Neural progenitor cell (in vitro differentiated cells): Measurements from ENCODE around the gene SFSWAP. TPM values are rescaled to one million over a fixed set of nuclear protein-coding genes. Genes with fewer than 3 reads are reported as not detected.
"Not testable (repeated sequence)": the region's sequence is repeated elsewhere in the genome, so short reads cannot be mapped to it uniquely, and the experiment has no call there.

Source experiments
- DNase-seq: peaks from one replicate; pipeline ENCODE4 v3.0.0-alpha.2; 2016; ENCODE audit warnings: low spot score
- H2AFZ ChIP-seq: fragments of 200-600 bp; sonication (generic); replicated peaks from 2 replicates; pipeline ENCODE4 v1.6.1; 2016; ENCODE audit warnings: antibody characterized with exemption
- H3F3A ChIP-seq: fragments of 200-600 bp; sonication (generic); 2 replicates; pipeline ENCODE4 v1.6.1; 2016; ENCODE audit warnings: antibody characterized with exemption, low read depth
- H3K27ac ChIP-seq: fragments of 200-600 bp; sonication (generic); 2 replicates; pipeline ENCODE4 v1.5.1; 2016; ENCODE audit warnings: mild to moderate bottlenecking
- H3K27me3 ChIP-seq: fragments of 200-600 bp; sonication (generic); 2 replicates; pipeline ENCODE4 v1.6.1; 2016; ENCODE audit warnings: mild to moderate bottlenecking, moderate library complexity
- H3K36me3 ChIP-seq: fragments of 200-600 bp; sonication (generic); 2 replicates; pipeline ENCODE4 v1.5.1; 2016
- H3K4me1 ChIP-seq: fragments of 200-600 bp; sonication (generic); 2 replicates; pipeline ENCODE4 v1.6.1; 2016; ENCODE audit warnings: mixed run types
- H3K4me2 ChIP-seq: fragments of 200-600 bp; sonication (generic); 2 replicates; pipeline ENCODE4 v1.6.1; 2016
- H3K4me3 ChIP-seq: fragments of 200-600 bp; sonication (generic); 2 replicates; pipeline ENCODE4 v1.5.1; 2016
- H3K79me2 ChIP-seq: fragments of 200-600 bp; sonication (generic); 2 replicates; pipeline ENCODE4 v1.6.1; 2016; ENCODE audit warnings: low read depth
- H3K9ac ChIP-seq: fragments of 200-600 bp; sonication (generic); 2 replicates; pipeline ENCODE4 v1.6.1; 2016
- H3K9me3 ChIP-seq: fragments of 200-600 bp; sonication (generic); 2 replicates; pipeline ENCODE4 v1.5.1; 2016; ENCODE audit warnings: low read depth
- H4K20me1 ChIP-seq: fragments of 200-600 bp; sonication (generic); 2 replicates; pipeline ENCODE4 v1.6.1; 2016; ENCODE audit warnings: low read depth
- H3K27ac Mint-ChIP-seq: 3 replicates; pipeline ENCODE4 v1.8.0; 2021; ENCODE audit warnings: mixed read lengths
- H3K27me3 Mint-ChIP-seq: 2 replicates; pipeline ENCODE4 v1.8.0; 2022; ENCODE audit warnings: low read depth, mild to moderate bottlenecking, inconsistent platforms, moderate library complexity, mixed read lengths; ENCODE audit not compliant: insufficient read depth
- H3K36me3 Mint-ChIP-seq: 3 replicates; pipeline ENCODE4 v1.8.0; 2021; ENCODE audit warnings: mixed read lengths
- H3K4me1 Mint-ChIP-seq: 3 replicates; pipeline ENCODE4 v1.8.0; 2021; ENCODE audit warnings: mixed read lengths
- H3K4me3 Mint-ChIP-seq: 3 replicates; pipeline ENCODE4 v1.8.0; 2021; ENCODE audit warnings: mild to moderate bottlenecking, moderate library complexity, mixed read lengths
- H3K9me3 Mint-ChIP-seq: 3 replicates; pipeline ENCODE4 v1.8.0; 2020; ENCODE audit warnings: mixed read lengths
- CTCF ChIP-seq: fragments of 200-600 bp; sonication (generic); IDR thresholded peaks from 2 replicates; pipeline ENCODE4 v1.5.1; 2017; ENCODE audit warnings: antibody characterized with exemption, mild to moderate bottlenecking
- EZH2 ChIP-seq: fragments of 200-600 bp; sonication (generic); IDR thresholded peaks from 2 replicates; pipeline ENCODE4 v1.6.1; 2017; ENCODE audit warnings: antibody characterized with exemption, mild to moderate bottlenecking, moderate library complexity
- EZH2phosphoT487 ChIP-seq: fragments of 200-600 bp; sonication (generic); IDR thresholded peaks from 2 replicates; pipeline ENCODE4 v1.6.1; 2017; ENCODE audit warnings: antibody characterized with exemption
- total RNA-seq: library from RNA; depleted of rRNA; stranded (reverse); fragments of >200 nt; gene quantifications from 2 replicates; pipeline ENCODE4 v1.2.3, GENCODE V29; 2015; ENCODE audit warnings: low replicate concordance

The SFSWAP gene
- total RNA-seq, 1 donor from 2014 or later, result 37.0 TPM

- Mint-ChIP-seq H3K9me3 (peaks cover 6% of the 10 kb centered on the region), H3K4me1 (no peaks in the 10 kb centered on the region), H3K27ac (no peak overlapping the region), H3K27me3 (peaks cover 2% of the 10 kb centered on the region), H3K36me3 (peaks cover 31% of the 10 kb centered on the region), H3K4me3 (no peak overlapping the region)
- Histone ChIP-seq H2AFZ (no peak overlapping the region), H4K20me1 (no peaks in the 10 kb centered on the region), H3K27me3 (no peaks in the 10 kb centered on the region), H3K4me3 (no peak overlapping the region), H3K9me3 (no peaks in the 10 kb centered on the region), H3F3A (no peaks in the 10 kb centered on the region), H3K9ac (no peak overlapping the region), H3K4me2 (no peak overlapping the region), H3K79me2 (no peaks in the 10 kb centered on the region), H3K4me1 (no peaks in the 10 kb centered on the region), H3K27ac (no peak overlapping the region), H3K36me3 (peaks cover 5% of the 10 kb centered on the region)
- no peak for DNase-seq
- TF ChIP-seq EZH2, result no peak
- TF ChIP-seq CTCF, result no peak
- no peak for TF ChIP-seq EZH2phosphoT487
Measured at GRCh38 chr12:131737150-131737827, 26.4 kb downstream of the SFSWAP start.

GRCh38 chr12:131738196-131738595 lies 27.3 kb downstream of the SFSWAP start:
- peaks cover under 1% of the 10 kb centered on the region for H3K27me3 Mint-ChIP-seq
- no peaks in the 10 kb centered on the region for H3K4me1 Mint-ChIP-seq
- peaks cover 6% of the 10 kb centered on the region for H3K9me3 ChIP-seq

GRCh38 chr12:131740626-131741025 lies 29.7 kb downstream of the SFSWAP start:
- H3K9ac ChIP-seq, result no peak overlapping the region
- Mint-ChIP-seq H3K27ac (no peak overlapping the region), H3K36me3 (peaks cover 53% of the 10 kb centered on the region), H3K9me3 (peaks cover 33% of the 10 kb centered on the region), H3K27me3 (no peaks in the 10 kb centered on the region), H3K4me1 (no peaks in the 10 kb centered on the region), H3K4me3 (no peak overlapping the region)
- H2AFZ ChIP-seq, result no peak overlapping the region
- TF ChIP-seq EZH2phosphoT487 (no peak), EZH2 (no peak), CTCF (no peak)
- H3K27ac ChIP-seq, result no peak overlapping the region
- no peaks in the 10 kb centered on the region for H3F3A ChIP-seq
- H3K4me3 ChIP-seq, result no peak overlapping the region
- H3K9me3 ChIP-seq, result peaks cover 6% of the 10 kb centered on the region
- no peak for DNase-seq
- no peaks in the 10 kb centered on the region for H3K27me3 ChIP-seq
- H3K4me2 ChIP-seq, result no peak overlapping the region
- peaks cover 15% of the 10 kb centered on the region for H3K36me3 ChIP-seq
- H4K20me1 ChIP-seq, result no peaks in the 10 kb centered on the region
- no peaks in the 10 kb centered on the region for H3K4me1 ChIP-seq
- no peaks in the 10 kb centered on the region for H3K79me2 ChIP-seq

More at GRCh38 chr12:131738196-131738595, 27.3 kb downstream of the SFSWAP start:
- H2AFZ ChIP-seq, result no peak overlapping the region
- no peaks in the 10 kb centered on the region for H3K4me1 ChIP-seq
- no peak overlapping the region for H3K27ac ChIP-seq
- H3K9me3 Mint-ChIP-seq, result peaks cover 13% of the 10 kb centered on the region
- H3K9ac ChIP-seq, result no peak overlapping the region
- no peak overlapping the region for H3K27ac Mint-ChIP-seq
- H3K79me2 ChIP-seq, result no peaks in the 10 kb centered on the region
- H4K20me1 ChIP-seq, result no peaks in the 10 kb centered on the region
- peaks cover 40% of the 10 kb centered on the region for H3K36me3 Mint-ChIP-seq
- TF ChIP-seq EZH2phosphoT487, result no peak
- TF ChIP-seq EZH2, result no peak
- no peaks in the 10 kb centered on the region for H3F3A ChIP-seq
- H3K4me3 Mint-ChIP-seq, result no peak overlapping the region
- no peak for DNase-seq
- no peak overlapping the region for H3K4me3 ChIP-seq
- H3K4me2 ChIP-seq, result no peak overlapping the region
- H3K36me3 ChIP-seq, result peaks cover 10% of the 10 kb centered on the region
- H3K27me3 ChIP-seq, result no peaks in the 10 kb centered on the region

DNA sequence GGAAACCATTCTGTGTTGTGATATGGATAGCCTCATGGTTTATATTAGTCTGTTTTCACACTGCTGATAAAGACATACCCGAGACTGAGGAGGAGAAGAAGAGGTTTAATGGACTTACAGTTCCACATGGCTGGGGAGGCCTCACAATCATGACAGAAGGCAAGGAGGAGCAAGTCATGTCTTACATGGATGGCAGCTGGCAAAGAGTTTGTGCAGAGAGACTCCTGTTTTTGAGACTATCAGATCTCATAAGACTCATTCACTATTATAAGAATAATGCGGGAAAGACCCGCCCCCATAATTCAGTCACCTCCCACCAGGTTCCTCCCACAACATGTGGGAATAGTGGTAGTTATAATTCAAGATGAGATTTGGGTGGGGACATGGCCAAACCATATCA lies 31.9 kb downstream of the SFSWAP start:
- H3K4me3 ChIP-seq, H4K20me1 ChIP-seq, H3K79me2 ChIP-seq, H3K27ac ChIP-seq, H3K27me3 Mint-ChIP-seq, H3K27me3 ChIP-seq, H2AFZ ChIP-seq, H3K4me1 ChIP-seq, H3K4me3 Mint-ChIP-seq, H3K4me1 Mint-ChIP-seq, H3F3A ChIP-seq, H3K27ac Mint-ChIP-seq, H3K4me2 ChIP-seq, H3K9me3 ChIP-seq, DNase-seq, H3K9ac ChIP-seq: not testable (repeated sequence)
- peaks cover 33% of the 10 kb centered on the region for H3K9me3 Mint-ChIP-seq
- peaks cover 65% of the 10 kb centered on the region for H3K36me3 Mint-ChIP-seq
- H3K36me3 ChIP-seq, result peaks cover 15% of the 10 kb centered on the region

GRCh38 chr12:131743410-131743809 lies 32.5 kb downstream of the SFSWAP start:
- H3K79me2 ChIP-seq, H3K27ac Mint-ChIP-seq, H3K4me1 Mint-ChIP-seq, H3K4me2 ChIP-seq, H4K20me1 ChIP-seq, H3K9me3 ChIP-seq, H2AFZ ChIP-seq, H3K4me1 ChIP-seq, H3K27ac ChIP-seq, H3K4me3 Mint-ChIP-seq, H3F3A ChIP-seq, H3K27me3 Mint-ChIP-seq, H3K27me3 ChIP-seq, H3K9ac ChIP-seq, DNase-seq, H3K4me3 ChIP-seq: not testable (repeated sequence)
- peaks cover 15% of the 10 kb centered on the region for H3K36me3 ChIP-seq
- Mint-ChIP-seq H3K9me3 (peaks cover 33% of the 10 kb centered on the region), H3K36me3 (peaks cover 65% of the 10 kb centered on the region)

- H3K4me2 ChIP-seq, H3K9ac ChIP-seq, H3K27me3 Mint-ChIP-seq, H3K27ac Mint-ChIP-seq, H3K4me1 ChIP-seq, H3K4me3 Mint-ChIP-seq, H2AFZ ChIP-seq, H3K9me3 ChIP-seq, H3K27ac ChIP-seq, H3K4me1 Mint-ChIP-seq, H4K20me1 ChIP-seq, DNase-seq, H3K27me3 ChIP-seq, H3K79me2 ChIP-seq, H3F3A ChIP-seq, H3K4me3 ChIP-seq: not testable (repeated sequence)
- peaks cover 62% of the 10 kb centered on the region for H3K36me3 Mint-ChIP-seq
- peaks cover 15% of the 10 kb centered on the region for H3K36me3 ChIP-seq
- peaks cover 33% of the 10 kb centered on the region for H3K9me3 Mint-ChIP-seq
Measured at GRCh38 chr12:131743880-131744279, 33.0 kb downstream of the SFSWAP start.
